HEK293 (cell line): ENCODE measurements around the gene ZHX3.

Source experiments
- CTCF ChIA-PET: fragments of 350-600 bp; formaldehyde crosslinking; extraction: SDS; loops from one replicate; lab custom pipeline; 2021; ENCODE audit warnings: antibody characterized with exemption; lab: Yijun Ruan, JAX
- POLR2A ChIA-PET: fragments of 300-600 bp; formaldehyde crosslinking; extraction: SDS; loops from one replicate; lab custom pipeline; 2020; ENCODE audit warnings: antibody characterized with exemption, inconsistent platforms; lab: Yijun Ruan, JAX
- H3K27ac ChIP-seq: fragments of 200-500 bp; sonication (Bioruptor generic); 2 replicates; pipeline ENCODE4 v1.5.1; 2014; ENCODE audit warnings: low read depth, low read length, control low read depth, inconsistent platforms; ENCODE audit errors: extremely low read depth
- H3K36me3 ChIP-seq, 2 experiments: fragments of 200-500 bp in 1 of 2; sonication (Bioruptor generic) in 1 of 2; 1 replicate in 1 of 2; 2 replicates in 1 of 2; pipeline ENCODE4 v1.5.1; 2014 to 2017; ENCODE audit warnings: inconsistent platforms in 2 of 2, low read length in 2 of 2; ENCODE audit not compliant: control insufficient read depth in 2 of 2, insufficient read depth in 1 of 2
- H3K4me1 ChIP-seq: fragments of 200-500 bp; sonication (Bioruptor generic); 2 replicates; pipeline ENCODE4 v1.5.1; 2014; ENCODE audit warnings: mild to moderate bottlenecking, low read length, inconsistent platforms; ENCODE audit not compliant: control insufficient read depth, insufficient read depth
- H3K4me3 ChIP-seq: 2 replicates; pipeline ENCODE4 v1.5.1; 2011; ENCODE audit warnings: low read depth, mild to moderate bottlenecking, control low read depth, low read length, moderate library complexity
- H3K9me3 ChIP-seq: fragments of 200-500 bp; sonication (Bioruptor generic); 2 replicates; pipeline ENCODE4 v1.5.1; 2014; ENCODE audit warnings: low read depth, low read length, inconsistent platforms; ENCODE audit not compliant: control insufficient read depth, insufficient read depth
- KLF1 ChIP-seq: fragments of 450-650 bp; formaldehyde crosslinking; IDR thresholded peaks from 2 replicates; pipeline ENCODE4 v1.5.1; 2016; ENCODE audit warnings: missing biosample characterization, missing genetic modification characterization
- SCRT1 ChIP-seq: fragments of 450-650 bp; formaldehyde crosslinking; IDR thresholded peaks from 2 replicates; pipeline ENCODE4 v1.5.1; 2016; ENCODE audit warnings: missing biosample characterization, missing genetic modification characterization, borderline replicate concordance
- SCRT2 ChIP-seq: fragments of 450-650 bp; formaldehyde crosslinking; IDR thresholded peaks from 2 replicates; pipeline ENCODE4 v1.5.1; 2016; ENCODE audit warnings: missing biosample characterization, missing genetic modification characterization
- SP2 ChIP-seq: fragments of 450-650 bp; formaldehyde crosslinking; IDR thresholded peaks from 2 replicates; pipeline ENCODE4 v1.5.1; 2016; ENCODE audit warnings: missing biosample characterization, missing genetic modification characterization
- ZBTB8A ChIP-seq: fragments of 450-650 bp; formaldehyde crosslinking; IDR thresholded peaks from 2 replicates; pipeline ENCODE4 v1.5.1; 2016; ENCODE audit warnings: missing biosample characterization, missing genetic modification characterization
- ZNF121 ChIP-seq: fragments of 450-650 bp; formaldehyde crosslinking; IDR thresholded peaks from 2 replicates; pipeline ENCODE4 v1.5.1; 2016; ENCODE audit warnings: missing biosample characterization, missing genetic modification characterization
- ZNF350 ChIP-seq: fragments of 450-650 bp; formaldehyde crosslinking; IDR thresholded peaks from 2 replicates; pipeline ENCODE4 v1.5.0; 2017; ENCODE audit warnings: missing biosample characterization, mild to moderate bottlenecking, missing genetic modification characterization
- ZNF391 ChIP-seq: fragments of 450-650 bp; formaldehyde crosslinking; IDR thresholded peaks from 2 replicates; pipeline ENCODE4 v1.5.1; 2016; ENCODE audit warnings: low read depth, missing biosample characterization, missing genetic modification characterization, borderline replicate concordance
- ZNF473 ChIP-seq: fragments of 450-650 bp; formaldehyde crosslinking; IDR thresholded peaks from 2 replicates; pipeline ENCODE4 v1.5.1; 2017; ENCODE audit warnings: missing biosample characterization, missing genetic modification characterization
- ZNF544 ChIP-seq: fragments of 450-650 bp; formaldehyde crosslinking; IDR thresholded peaks from 2 replicates; pipeline ENCODE4 v1.5.0; 2017; ENCODE audit warnings: missing biosample characterization, missing genetic modification characterization
- ZNF600 ChIP-seq: fragments of 450-650 bp; formaldehyde crosslinking; IDR thresholded peaks from 2 replicates; pipeline ENCODE4 v1.5.1; 2016; ENCODE audit warnings: missing biosample characterization, missing genetic modification characterization
- ZNF837 ChIP-seq: fragments of 450-650 bp; formaldehyde crosslinking; IDR thresholded peaks from 2 replicates; pipeline ENCODE4 v1.5.1; 2016; ENCODE audit warnings: missing biosample characterization, missing genetic modification characterization
- TF ChIP-seq, protein P1 (sequence below): fragments of 450-650 bp; formaldehyde crosslinking; IDR thresholded peaks from 2 replicates; pipeline ENCODE4 v1.5.1; 2016; ENCODE audit warnings: missing biosample characterization, missing genetic modification characterization
- TF ChIP-seq, protein P2 (sequence below): fragments of 450-650 bp; formaldehyde crosslinking; IDR thresholded peaks from 2 replicates; pipeline ENCODE4 v1.5.1; 2016; ENCODE audit warnings: missing biosample characterization, missing genetic modification characterization, borderline replicate concordance
- TF ChIP-seq, protein P3 (sequence below): fragments of 450-650 bp; formaldehyde crosslinking; IDR thresholded peaks from 2 replicates; pipeline ENCODE4 v1.5.1; 2017; ENCODE audit warnings: missing biosample characterization, missing genetic modification characterization
- TF ChIP-seq, protein P4 (sequence below): fragments of 450-650 bp; formaldehyde crosslinking; IDR thresholded peaks from 2 replicates; pipeline ENCODE4 v1.5.1; 2016; ENCODE audit warnings: missing biosample characterization, missing genetic modification characterization
- TF ChIP-seq, protein P5 (sequence below): fragments of 450-650 bp; formaldehyde crosslinking; optimal IDR thresholded peaks from 2 replicates; pipeline ENCODE3; 2016; ENCODE audit warnings: missing biosample characterization, mild to moderate bottlenecking, missing genetic modification characterization
- TF ChIP-seq, protein P6 (sequence below): fragments of 450-650 bp; formaldehyde crosslinking; IDR thresholded peaks from 2 replicates; pipeline ENCODE4 v1.5.1; 2016; ENCODE audit warnings: missing biosample characterization, missing genetic modification characterization
- TF ChIP-seq, protein P7 (sequence below): fragments of 450-650 bp; formaldehyde crosslinking; IDR thresholded peaks from 2 replicates; pipeline ENCODE4 v1.5.1; 2016; ENCODE audit warnings: missing biosample characterization, missing genetic modification characterization

Gene ZHX3

DNA sequence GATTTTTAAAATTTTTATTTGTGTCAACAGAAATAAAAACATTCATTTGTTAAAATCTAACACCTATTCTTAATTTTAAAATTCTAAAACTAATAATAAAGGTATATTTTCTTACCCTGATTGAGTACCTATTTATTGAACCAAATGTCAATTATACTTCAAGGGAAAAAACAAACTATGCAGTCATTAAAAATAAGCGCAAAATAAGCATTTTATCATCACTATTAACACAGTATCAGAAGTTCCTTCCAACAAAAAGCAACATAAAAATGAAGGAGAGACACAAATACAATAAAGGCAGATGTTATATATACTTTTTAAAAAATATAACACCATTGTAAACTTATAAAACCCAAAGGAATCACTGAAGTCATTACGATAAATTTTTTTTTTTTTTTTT is 52.7 kb downstream of the ZHX3 start:
- Histone ChIP-seq H3K9me3 (no peaks in the 10 kb centered on the region), H3K4me1 (0 out of 2 replicates have a peak, but pooled peaks cover 3% of the 10 kb centered on the region), H3K36me3 (peaks cover 0 to 5% of the 10 kb centered on the region in 2 experiments; a peak in 1 of 3 replicates), H3K27ac (no peak overlapping the region), H3K4me3 (no peak overlapping the region)
- POLR2A ChIA-PET = no interaction called here
- no peak for TF ChIP-seq ZNF837 (tag by site-specific recombination)
- TF ChIP-seq, protein P1, sequence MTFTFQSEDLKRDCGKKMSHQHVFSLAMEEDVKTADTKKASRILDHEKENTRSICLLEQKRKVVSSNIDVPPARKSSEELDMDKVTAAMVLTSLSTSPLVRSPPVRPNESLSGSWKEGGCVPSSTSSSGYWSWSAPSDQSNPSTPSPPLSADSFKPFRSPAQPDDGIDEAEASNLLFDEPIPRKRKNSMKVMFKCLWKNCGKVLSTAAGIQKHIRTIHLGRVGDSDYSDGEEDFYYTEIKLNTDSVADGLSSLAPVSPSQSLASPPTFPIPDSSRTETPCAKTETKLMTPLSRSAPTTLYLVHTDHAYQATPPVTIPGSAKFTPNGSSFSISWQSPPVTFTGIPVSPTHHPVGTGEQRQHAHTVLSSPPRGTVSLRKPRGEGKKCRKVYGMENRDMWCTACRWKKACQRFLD (tag by site-specific recombination) = no peak
- TF ChIP-seq, protein P2, sequence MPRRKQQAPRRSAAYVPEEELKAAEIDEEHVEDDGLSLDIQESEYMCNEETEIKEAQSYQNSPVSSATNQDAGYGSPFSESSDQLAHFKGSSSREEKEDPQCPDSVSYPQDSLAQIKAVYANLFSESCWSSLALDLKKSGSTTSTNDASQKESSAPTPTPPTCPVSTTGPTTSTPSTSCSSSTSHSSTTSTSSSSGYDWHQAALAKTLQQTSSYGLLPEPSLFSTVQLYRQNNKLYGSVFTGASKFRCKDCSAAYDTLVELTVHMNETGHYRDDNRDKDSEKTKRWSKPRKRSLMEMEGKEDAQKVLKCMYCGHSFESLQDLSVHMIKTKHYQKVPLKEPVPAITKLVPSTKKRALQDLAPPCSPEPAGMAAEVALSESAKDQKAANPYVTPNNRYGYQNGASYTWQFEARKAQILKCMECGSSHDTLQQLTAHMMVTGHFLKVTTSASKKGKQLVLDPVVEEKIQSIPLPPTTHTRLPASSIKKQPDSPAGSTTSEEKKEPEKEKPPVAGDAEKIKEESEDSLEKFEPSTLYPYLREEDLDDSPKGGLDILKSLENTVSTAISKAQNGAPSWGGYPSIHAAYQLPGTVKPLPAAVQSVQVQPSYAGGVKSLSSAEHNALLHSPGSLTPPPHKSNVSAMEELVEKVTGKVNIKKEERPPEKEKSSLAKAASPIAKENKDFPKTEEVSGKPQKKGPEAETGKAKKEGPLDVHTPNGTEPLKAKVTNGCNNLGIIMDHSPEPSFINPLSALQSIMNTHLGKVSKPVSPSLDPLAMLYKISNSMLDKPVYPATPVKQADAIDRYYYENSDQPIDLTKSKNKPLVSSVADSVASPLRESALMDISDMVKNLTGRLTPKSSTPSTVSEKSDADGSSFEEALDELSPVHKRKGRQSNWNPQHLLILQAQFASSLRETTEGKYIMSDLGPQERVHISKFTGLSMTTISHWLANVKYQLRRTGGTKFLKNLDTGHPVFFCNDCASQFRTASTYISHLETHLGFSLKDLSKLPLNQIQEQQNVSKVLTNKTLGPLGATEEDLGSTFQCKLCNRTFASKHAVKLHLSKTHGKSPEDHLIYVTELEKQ (tag by site-specific recombination) = no peak
- TF ChIP-seq, protein P3, sequence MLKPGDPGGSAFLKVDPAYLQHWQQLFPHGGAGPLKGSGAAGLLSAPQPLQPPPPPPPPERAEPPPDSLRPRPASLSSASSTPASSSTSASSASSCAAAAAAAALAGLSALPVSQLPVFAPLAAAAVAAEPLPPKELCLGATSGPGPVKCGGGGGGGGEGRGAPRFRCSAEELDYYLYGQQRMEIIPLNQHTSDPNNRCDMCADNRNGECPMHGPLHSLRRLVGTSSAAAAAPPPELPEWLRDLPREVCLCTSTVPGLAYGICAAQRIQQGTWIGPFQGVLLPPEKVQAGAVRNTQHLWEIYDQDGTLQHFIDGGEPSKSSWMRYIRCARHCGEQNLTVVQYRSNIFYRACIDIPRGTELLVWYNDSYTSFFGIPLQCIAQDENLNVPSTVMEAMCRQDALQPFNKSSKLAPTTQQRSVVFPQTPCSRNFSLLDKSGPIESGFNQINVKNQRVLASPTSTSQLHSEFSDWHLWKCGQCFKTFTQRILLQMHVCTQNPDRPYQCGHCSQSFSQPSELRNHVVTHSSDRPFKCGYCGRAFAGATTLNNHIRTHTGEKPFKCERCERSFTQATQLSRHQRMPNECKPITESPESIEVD (tag by site-specific recombination) = no peak
- no peak for TF ChIP-seq ZNF473
- TF ChIP-seq ZNF544 (tag by site-specific recombination) = no peak
- TF ChIP-seq, protein P4, sequence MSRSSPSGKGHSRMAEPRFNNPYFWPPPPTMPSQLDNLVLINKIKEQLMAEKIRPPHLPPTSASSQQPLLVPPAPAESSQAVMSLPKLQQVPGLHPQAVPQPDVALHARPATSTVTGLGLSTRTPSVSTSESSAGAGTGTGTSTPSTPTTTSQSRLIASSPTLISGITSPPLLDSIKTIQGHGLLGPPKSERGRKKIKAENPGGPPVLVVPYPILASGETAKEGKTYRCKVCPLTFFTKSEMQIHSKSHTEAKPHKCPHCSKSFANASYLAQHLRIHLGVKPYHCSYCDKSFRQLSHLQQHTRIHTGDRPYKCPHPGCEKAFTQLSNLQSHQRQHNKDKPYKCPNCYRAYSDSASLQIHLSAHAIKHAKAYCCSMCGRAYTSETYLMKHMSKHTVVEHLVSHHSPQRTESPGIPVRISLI (tag by site-specific recombination) = no peak
- TF ChIP-seq, protein P5, sequence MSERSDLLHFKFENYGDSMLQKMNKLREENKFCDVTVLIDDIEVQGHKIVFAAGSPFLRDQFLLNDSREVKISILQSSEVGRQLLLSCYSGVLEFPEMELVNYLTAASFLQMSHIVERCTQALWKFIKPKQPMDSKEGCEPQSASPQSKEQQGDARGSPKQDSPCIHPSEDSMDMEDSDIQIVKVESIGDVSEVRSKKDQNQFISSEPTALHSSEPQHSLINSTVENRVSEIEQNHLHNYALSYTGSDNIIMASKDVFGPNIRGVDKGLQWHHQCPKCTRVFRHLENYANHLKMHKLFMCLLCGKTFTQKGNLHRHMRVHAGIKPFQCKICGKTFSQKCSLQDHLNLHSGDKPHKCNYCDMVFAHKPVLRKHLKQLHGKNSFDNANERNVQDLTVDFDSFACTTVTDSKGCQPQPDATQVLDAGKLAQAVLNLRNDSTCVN (tag by site-specific recombination) = no peak
- no peak for TF ChIP-seq ZBTB8A (tag by site-specific recombination)
- TF ChIP-seq ZNF600 = no peak
- no peak for TF ChIP-seq SP2 (tag by site-specific recombination)
- CTCF ChIA-PET = interaction anchor here (0.6 to 1.0 kb wide), 2 partner anchors 9 to 14 kb away, joined by 3 to 4 read pairs; no protein-coding TSS in a partner anchor

DNA sequence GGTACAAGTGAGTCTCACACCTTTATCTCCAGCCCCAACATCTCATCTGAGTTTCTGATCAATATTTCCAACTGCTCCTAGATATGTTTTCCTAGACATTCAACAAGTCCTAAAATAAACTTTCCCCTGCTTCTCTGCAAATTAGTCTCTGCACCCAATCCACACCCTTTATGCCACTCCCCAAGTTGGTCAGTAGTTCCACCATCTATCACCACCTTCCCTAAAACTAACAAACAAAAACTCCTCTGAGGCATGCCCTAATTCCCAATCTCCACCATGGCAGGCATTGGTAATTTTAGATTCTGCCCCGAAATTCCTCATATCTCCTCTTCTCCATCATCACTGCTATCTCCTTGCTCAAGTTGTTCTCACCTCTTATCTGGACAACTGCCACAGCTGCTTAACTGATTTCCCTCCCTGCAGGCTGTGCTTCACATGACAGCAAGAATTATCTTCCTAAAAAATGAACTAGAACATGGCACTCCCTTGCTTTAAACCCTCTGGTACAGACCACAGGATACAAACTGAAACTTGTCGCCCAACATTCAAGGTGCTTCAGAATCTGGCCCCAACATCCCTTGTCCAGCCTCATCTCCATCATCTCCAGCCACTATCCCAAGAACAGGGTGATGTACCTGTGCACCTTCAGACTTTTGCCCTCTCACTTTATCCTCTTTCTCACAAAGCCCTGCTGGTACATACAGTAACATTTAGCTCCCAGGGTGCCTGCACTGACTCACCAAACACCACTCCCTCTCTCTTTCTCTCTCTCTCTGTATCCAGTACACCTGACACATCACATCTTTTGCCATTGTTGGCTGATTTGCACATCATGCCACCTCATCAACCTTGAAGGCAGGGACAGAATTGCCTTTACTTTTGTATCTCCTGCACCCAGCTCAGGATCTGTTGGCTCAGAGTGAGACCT is 55.5 kb downstream of the ZHX3 start:
- ChIA-PET POLR2A (no interaction called here), CTCF (interaction anchor here (0.5 to 0.7 kb wide), 3 partner anchors 43 to 272 kb away, joined by 3 to 5 read pairs (median 4); no protein-coding TSS in a partner anchor)
- Histone ChIP-seq H3K4me1 (no peaks in the 10 kb centered on the region), H3K27ac (no peak overlapping the region), H3K9me3 (no peaks in the 10 kb centered on the region), H3K4me3 (no peak overlapping the region), H3K36me3 (peaks cover 0 to 2% of the 10 kb centered on the region in 2 experiments; a peak in 1 of 3 replicates)
- no peak for TF ChIP-seq ZNF121 (tag by site-specific recombination)
- peak; percentile 77 for TF ChIP-seq KLF1
- TF ChIP-seq ZNF391 (tag by site-specific recombination) = no peak
- TF ChIP-seq SCRT1 (tag by site-specific recombination) = 0 out of 2 replicates have a peak, but pooled peaks have one; percentile 50
- no peak for TF ChIP-seq ZNF350 (tag by site-specific recombination)
- TF ChIP-seq, protein P6, sequence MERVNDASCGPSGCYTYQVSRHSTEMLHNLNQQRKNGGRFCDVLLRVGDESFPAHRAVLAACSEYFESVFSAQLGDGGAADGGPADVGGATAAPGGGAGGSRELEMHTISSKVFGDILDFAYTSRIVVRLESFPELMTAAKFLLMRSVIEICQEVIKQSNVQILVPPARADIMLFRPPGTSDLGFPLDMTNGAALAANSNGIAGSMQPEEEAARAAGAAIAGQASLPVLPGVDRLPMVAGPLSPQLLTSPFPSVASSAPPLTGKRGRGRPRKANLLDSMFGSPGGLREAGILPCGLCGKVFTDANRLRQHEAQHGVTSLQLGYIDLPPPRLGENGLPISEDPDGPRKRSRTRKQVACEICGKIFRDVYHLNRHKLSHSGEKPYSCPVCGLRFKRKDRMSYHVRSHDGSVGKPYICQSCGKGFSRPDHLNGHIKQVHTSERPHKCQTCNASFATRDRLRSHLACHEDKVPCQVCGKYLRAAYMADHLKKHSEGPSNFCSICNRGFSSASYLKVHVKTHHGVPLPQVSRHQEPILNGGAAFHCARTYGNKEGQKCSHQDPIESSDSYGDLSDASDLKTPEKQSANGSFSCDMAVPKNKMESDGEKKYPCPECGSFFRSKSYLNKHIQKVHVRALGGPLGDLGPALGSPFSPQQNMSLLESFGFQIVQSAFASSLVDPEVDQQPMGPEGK (tag by site-specific recombination) = no peak
- peak; percentile 57; the same call in 1 of the 2 replicates for TF ChIP-seq SCRT2 (tag by site-specific recombination)
- TF ChIP-seq, protein P7, sequence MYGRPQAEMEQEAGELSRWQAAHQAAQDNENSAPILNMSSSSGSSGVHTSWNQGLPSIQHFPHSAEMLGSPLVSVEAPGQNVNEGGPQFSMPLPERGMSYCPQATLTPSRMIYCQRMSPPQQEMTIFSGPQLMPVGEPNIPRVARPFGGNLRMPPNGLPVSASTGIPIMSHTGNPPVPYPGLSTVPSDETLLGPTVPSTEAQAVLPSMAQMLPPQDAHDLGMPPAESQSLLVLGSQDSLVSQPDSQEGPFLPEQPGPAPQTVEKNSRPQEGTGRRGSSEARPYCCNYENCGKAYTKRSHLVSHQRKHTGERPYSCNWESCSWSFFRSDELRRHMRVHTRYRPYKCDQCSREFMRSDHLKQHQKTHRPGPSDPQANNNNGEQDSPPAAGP (tag by site-specific recombination) = 0 out of 2 replicates have a peak, but pooled peaks have one; percentile 61
